ENCODE results near the gene GNA12.

The GNA12 gene

DNA sequence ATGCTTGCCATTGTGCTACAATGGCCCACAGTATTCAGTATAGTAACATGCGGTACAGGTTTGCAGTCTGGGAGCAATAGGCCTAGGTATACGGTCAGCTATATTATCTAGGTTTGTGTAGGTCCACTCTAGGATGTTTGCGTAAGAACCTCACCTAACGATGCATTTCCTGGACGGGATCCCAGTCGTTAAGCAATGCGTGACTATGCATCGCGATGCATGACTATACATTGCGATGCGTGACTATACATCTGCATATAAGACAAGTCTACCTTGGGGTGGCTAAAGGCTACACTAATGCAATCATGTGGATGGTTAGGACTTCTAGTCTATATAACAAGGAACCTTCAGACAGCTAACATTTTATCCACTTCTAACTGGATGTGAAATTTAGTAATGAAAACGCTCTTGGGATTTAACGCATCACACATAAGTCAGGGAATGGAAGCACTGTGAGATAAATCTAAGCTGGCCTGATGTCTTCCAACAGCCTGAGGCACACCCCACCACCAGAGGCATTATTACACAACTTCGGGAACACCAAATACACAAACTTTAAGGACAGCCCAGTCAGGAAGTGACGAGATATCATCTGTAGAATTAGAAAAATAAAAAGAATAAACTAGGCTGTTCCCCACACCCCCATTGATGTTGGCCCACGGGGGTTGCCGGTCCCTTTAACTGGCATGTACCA is 9.2 kb downstream of the GNA12 start:
- DNase-seq: no peak

GRCh38 chr7:2833083-2833910 is 10.8 kb downstream of the GNA12 start:
- DNase-seq: no peak

- DNase-seq: no peak
These were observed 11.6 kb downstream of the GNA12 start for GRCh38 chr7:2832461-2832860.

DNA sequence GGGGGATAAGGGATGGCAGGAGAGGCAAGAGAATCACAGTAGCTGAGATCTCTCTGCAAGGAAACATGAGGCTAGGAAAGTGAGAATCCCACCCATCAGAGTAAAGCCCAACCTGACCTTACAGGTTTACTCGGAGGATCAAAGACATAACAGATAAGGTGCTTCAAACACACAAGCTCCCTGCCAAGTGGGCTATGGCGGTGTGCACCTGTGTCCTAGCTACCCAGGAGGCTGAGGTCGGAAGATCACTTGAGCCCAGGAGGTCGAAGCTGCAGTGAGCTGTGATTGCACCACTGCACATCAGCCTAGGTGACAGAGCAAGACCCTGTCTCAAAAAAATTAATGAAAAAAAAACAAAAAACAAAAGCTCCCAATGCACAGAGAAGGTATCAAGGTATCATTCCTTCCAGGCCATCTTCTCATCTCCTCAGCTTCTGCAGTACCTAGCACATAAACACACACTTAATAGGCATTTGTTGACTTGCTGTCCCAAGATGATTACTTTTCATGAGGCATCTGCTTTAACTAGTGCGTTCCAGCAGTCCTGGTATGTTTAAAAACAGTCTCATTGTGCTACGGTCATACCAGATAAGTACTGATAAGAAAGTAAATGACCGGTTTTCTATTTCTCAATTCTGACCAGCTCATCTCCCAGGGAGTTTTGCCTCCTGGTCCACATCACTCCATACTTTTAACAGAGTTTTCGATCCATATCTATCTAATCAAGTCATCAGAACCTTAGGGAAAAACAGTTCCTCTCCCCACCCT is 13.3 kb downstream of the GNA12 start:
- no peak for DNase-seq

DNA sequence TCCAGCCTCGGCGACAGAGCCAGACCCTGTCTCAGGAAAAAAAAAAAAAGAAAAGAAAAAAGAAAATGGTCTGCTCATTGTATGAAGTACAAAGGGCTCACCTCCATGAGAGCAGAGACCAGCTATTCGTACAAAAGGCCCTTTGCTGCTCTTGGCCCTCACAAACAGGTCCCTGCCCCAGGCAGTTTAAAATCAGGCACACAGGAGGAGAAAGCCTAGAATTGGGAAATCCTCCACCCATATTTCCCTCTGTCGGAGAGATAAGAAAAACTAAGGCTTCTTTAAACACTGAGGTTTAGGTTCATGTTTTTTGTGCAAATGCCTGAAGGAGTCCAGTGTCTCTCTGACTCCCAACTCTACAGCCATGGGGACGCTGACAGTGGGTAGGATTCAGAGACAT is 15.1 kb downstream of the GNA12 start:
- DNase-seq: no peak

GRCh38 chr7:2826771-2827170 is 17.3 kb downstream of the GNA12 start:
- no peak for DNase-seq

DNA sequence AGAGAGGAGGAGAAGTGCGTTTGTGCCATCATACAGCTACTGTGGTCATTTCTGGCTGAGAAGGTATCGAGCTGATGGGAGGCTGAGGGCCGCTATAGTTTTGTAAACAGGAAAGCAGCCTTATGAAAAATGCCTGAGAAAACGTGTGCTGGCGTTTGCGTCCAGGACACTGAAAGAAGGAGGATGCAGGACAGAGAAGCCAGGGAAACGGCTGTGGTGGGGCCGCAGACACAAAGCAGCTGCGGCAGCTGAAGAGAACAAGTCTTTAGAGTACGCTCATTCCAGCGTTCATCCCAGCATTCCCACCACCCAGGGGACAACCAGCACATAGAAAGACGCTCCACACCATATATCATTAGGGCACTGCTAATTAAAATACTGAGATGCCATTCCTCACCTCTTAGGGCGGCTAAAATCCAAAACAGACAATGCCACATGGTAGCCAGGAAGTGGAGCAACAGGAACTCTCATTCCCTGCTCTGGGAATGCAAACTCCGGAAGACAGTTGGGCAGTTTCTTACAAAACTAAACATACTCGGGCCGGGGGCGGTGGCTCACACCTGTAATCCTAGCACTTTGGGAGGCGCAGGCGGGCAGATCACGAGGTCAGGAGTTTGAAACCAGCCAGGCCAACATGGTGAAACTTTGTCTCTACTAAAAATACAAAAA is 18.4 kb downstream of the GNA12 start:
- DNase-seq: no peak

- DNase-seq: no peak
These were observed 19.2 kb downstream of the GNA12 start for GRCh38 chr7:2824678-2825461.

- DNase-seq: no peak
These were observed 20.0 kb downstream of the GNA12 start for GRCh38 chr7:2824026-2824677.

DNA sequence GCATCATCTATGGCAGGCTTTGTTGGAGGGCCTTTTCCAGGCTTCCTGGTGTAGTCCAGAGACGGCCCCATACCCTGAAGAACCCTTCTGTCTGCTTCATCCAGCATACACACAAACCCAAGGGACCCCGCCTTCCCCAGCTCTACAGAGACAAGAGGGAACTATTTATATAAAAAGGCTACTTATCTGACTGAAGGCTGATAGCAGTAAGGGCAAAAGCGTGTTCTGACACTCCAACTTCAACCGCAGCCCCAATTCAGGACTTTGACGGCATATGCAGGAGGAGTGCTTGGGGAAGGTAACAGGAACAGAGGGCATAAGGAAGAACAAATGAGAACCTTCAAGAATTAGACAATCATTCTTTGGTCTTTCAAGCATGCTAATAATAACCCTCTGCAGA is 21.0 kb downstream of the GNA12 start:
- no peak for DNase-seq

DNA sequence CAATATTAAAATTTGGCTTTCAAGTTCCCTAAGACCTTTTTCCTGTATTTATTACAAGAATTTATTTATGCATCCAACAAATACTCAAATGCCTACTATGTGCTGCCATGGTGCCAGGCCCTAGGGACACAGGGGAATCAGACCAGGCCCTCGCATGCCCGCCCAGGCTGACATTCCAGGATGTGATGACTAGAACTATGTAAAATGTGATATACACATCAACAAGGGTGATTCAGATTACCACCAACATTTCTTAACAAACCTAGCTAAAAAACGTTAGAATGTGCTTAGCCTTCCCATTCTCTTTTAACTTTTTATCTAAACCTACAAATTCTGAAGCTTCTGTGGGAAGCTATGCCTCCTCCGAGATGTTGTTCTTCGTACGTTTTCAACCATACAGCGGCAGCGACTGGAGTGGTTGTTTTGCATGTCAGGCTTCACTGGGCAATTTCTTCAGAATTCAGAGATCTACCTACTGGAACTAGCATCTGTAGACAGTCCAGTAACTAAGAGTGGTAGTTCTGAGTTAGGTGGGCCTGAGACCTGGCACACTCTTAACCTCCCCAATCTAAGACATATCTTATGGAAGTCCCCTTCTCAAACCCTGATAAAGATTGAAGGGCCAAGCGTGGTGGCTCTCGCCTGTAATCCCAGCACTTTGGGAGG is 22.1 kb downstream of the GNA12 start:
- no peak for DNase-seq

GRCh38 chr7:2821161-2821841 is 22.8 kb downstream of the GNA12 start:
- no peak for DNase-seq

- DNase-seq: no peak
These were observed 23.6 kb downstream of the GNA12 start for GRCh38 chr7:2820508-2820934.

GRCh38 chr7:2819954-2820397 is 24.1 kb downstream of the GNA12 start:
- no peak for DNase-seq

DNA sequence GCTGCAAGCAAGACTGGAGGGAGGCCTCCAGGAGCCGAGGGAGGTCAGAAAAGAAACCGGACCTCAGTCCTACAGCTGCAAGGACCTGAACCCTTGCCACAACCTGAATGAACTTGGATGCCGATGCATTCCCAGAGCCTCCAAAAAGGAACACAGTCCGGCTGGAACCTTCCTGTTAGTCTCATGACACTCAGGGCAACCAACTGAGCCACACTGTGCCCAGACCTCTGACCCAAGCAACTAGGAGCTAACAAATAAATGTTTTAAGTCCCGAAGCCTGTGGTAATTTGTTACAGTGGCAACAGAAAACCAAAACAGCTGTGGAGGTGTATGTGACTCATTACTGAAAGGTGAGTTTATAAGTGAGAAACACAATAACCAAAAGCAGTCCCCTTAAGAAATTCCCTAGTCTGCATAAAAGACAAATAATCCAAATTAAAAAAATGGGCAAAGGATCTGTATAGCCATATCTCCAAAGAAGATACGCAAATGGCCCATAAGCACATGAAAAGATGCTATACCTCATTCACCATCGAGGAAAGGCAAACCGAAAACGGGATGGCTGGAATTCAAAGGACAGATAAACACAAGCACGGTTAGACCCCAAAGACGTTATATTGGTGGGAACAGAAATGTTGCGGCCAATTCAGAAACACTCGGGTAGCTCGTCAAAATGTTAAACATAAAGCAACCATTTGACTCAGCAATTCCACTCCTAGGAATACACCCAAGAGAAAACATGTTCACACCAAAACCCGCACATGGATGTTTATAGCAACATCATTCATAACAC is 24.8 kb downstream of the GNA12 start:
- no peak for DNase-seq

- no peak for DNase-seq
These were observed 25.5 kb downstream of the GNA12 start for GRCh38 chr7:2818653-2819052.

- no peak for DNase-seq
These were observed 26.0 kb downstream of the GNA12 start for GRCh38 chr7:2818121-2818520.

- DNase-seq: no peak
These were observed 26.7 kb downstream of the GNA12 start for GRCh38 chr7:2817456-2817855.

- no peak for DNase-seq
These were observed 28.2 kb downstream of the GNA12 start for GRCh38 chr7:2815875-2816245.
